Natural killer cell (primary cell): Measurements from ENCODE around the gene ATP23. TPM values are rescaled to one million over a fixed set of nuclear protein-coding genes. Genes with fewer than 3 reads are reported as not detected.

Source experiments
- ATAC-seq, 3 donors: fragments of 150-1000 bp in 2 of 3; fragments of 200-7000 bp in 1 of 3; cut with Tn5 transposase; 1 replicate in 1 of 3; 2 replicates in 2 of 3; pipeline ENCODE4 v1.10.0; 2021; ENCODE audit warnings: mild to moderate bottlenecking in 2 of 3, moderate library complexity in 2 of 3
- DNase-seq, 2 donors: peaks; one replicate each; pipeline versions ENCODE4 v3.0.0 to v3.0.0-alpha.2; 2013 to 2021; ENCODE audit warnings: mixed read lengths in 1 of 2
- H3K27ac ChIP-seq: one replicate; pipeline ENCODE4 v1.5.1; 2013; ENCODE audit warnings: mild to moderate bottlenecking, low read length
- H3K27me3 ChIP-seq: one replicate; pipeline ENCODE4 v1.6.1; 2013; ENCODE audit warnings: low read length; ENCODE audit not compliant: control insufficient read depth, insufficient read depth
- H3K36me3 ChIP-seq: one replicate; pipeline ENCODE4 v1.6.1; 2013; ENCODE audit warnings: low read length; ENCODE audit not compliant: control insufficient read depth, insufficient read depth
- H3K4me1 ChIP-seq: one replicate; pipeline ENCODE4 v1.6.1; 2013; ENCODE audit warnings: low read length; ENCODE audit not compliant: control insufficient read depth, insufficient read depth
- H3K4me3 ChIP-seq: one replicate; pipeline ENCODE4 v1.5.1; 2013; ENCODE audit warnings: low read length
- H3K9me3 ChIP-seq: one replicate; pipeline ENCODE4 v1.6.1; 2013; ENCODE audit warnings: low read length; ENCODE audit not compliant: control insufficient read depth, insufficient read depth
- H3K27ac Mint-ChIP-seq, 2 donors: one replicate each; pipeline ENCODE4 v1.8.0; 2022; ENCODE audit warnings: mild to moderate bottlenecking in 2 of 2, mixed read lengths in 2 of 2, moderate library complexity in 1 of 2
- H3K27me3 Mint-ChIP-seq, 2 donors: one replicate each; pipeline ENCODE4 v1.8.0; 2022; ENCODE audit warnings: low read depth in 2 of 2, mixed read lengths in 2 of 2
- H3K36me3 Mint-ChIP-seq: one replicate; pipeline ENCODE4 v1.8.0; 2022; ENCODE audit warnings: mixed read lengths
- H3K4me1 Mint-ChIP-seq, 2 donors: one replicate each; pipeline ENCODE4 v1.8.0; 2022; ENCODE audit warnings: mixed read lengths in 2 of 2
- H3K4me3 Mint-ChIP-seq: one replicate; pipeline ENCODE4 v1.8.0; 2022; ENCODE audit warnings: mild to moderate bottlenecking, moderate library complexity, mixed read lengths
- H3K9me3 Mint-ChIP-seq, 2 donors: one replicate each; pipeline ENCODE4 v1.8.0; 2022; ENCODE audit warnings: mixed read lengths in 2 of 2
- CTCF ChIP-seq: fragments of 200-600 bp; IDR thresholded peaks from one replicate; pipeline ENCODE4 v1.8.0; 2022; ENCODE audit warnings: antibody characterized with exemption
- WGBS: methylation state at CpG from one replicate; pipeline ENCODE4 v1.1.7; 2013; ENCODE audit warnings: missing lambda C conversion rate; ENCODE audit not compliant: insufficient coverage; 5-methylcytosine and 5-hydroxymethylcytosine counted together
- intact Hi-C: fragments of 100-400 bp; cut with micrococcal nuclease; formaldehyde crosslinking; loops from one replicate; pipeline ENCODE4 v1.14.2; 2022
- total RNA-seq, 4 donors: library from RNA; stranded (reverse); fragments of 120-200 nt in 1 of 4; gene quantifications; one replicate each; pipeline versions ENCODE4 v1.2.3 to v1.2.4, GENCODE V29; 2013 to 2022

The ATP23 gene
- total RNA-seq, 3 donors from 2014 or later (not counting 1 experiment from before 2014, with no cell fraction given): 4.9 to 8.8 (median 6.3) TPM

DNA sequence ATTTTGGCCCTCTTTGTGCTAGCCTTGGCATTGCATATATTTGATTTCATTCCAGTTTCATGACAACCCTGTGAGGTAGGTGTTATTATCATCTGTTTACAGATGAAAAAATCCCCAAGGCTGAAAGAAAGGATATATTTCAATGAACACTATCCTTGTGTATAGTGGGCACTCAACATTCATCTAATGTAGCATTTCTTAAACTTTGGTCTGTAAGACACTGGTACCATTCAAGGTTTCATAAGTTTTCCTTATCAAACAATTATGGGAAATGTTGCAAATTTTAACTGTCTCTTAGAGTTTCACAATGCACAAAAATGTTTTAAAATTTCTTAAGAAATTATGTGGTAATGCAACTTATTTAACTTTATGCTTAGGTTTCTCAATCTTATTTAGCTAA, 44.3 kb downstream of the ATP23 start:
- no peaks in the 10 kb centered on the region for H3K36me3 ChIP-seq
- no peaks in the 10 kb centered on the region for H3K9me3 ChIP-seq
- H3K4me3 ChIP-seq: no peak overlapping the region
- DNase-seq: no peak
- no peak for ATAC-seq
- no peak overlapping the region for H3K4me3 Mint-ChIP-seq
- no peak for TF ChIP-seq CTCF
- H3K36me3 Mint-ChIP-seq: no peaks in the 10 kb centered on the region
- H3K27ac ChIP-seq: no peak overlapping the region
- H3K9me3 Mint-ChIP-seq: no peaks in the 10 kb centered on the region
- no peaks in the 10 kb centered on the region for H3K4me1 ChIP-seq
- no peaks in the 10 kb centered on the region for H3K4me1 Mint-ChIP-seq
- H3K27ac Mint-ChIP-seq: no peak overlapping the region
- intact Hi-C loops: no loop called here
- peaks cover 17 to 25% of the 10 kb centered on the region in 2 donors for H3K27me3 Mint-ChIP-seq
- no peaks in the 10 kb centered on the region for H3K27me3 ChIP-seq

DNA sequence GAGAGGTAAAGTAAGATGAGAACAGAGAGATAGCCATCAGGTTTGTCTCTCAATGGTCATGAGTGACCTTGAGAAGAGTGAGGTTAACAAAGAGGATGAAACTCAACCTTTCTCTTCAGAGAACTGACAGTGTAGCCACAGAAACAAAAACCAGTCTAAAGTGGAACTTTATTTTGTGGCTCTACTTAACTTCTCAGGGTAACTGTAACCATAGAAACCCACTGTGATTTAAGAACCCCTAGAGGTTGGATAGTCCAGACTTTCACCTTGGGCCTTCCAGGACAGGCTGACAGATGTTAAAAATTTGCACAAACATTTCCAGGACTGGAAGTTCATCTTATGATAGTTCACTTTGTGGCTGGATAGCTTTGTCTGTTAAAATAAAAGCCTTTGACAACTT, 48.5 kb downstream of the ATP23 start:
- no peak overlapping the region for H3K27ac ChIP-seq
- H3K4me1 Mint-ChIP-seq: no peaks in the 10 kb centered on the region
- no peaks in the 10 kb centered on the region for H3K9me3 Mint-ChIP-seq
- no peaks in the 10 kb centered on the region for H3K27me3 ChIP-seq
- H3K4me3 Mint-ChIP-seq: no peak overlapping the region
- H3K4me1 ChIP-seq: no peaks in the 10 kb centered on the region
- TF ChIP-seq CTCF: no peak
- DNase-seq (no peak), ATAC-seq (no peak)
- peaks cover 17 to 23% of the 10 kb centered on the region in 2 donors for H3K27me3 Mint-ChIP-seq
- no peaks in the 10 kb centered on the region for H3K36me3 ChIP-seq
- H3K4me3 ChIP-seq: no peak overlapping the region
- H3K27ac Mint-ChIP-seq: no peak overlapping the region
- no peaks in the 10 kb centered on the region for H3K9me3 ChIP-seq
- intact Hi-C loops: no loop called here
- no peaks in the 10 kb centered on the region for H3K36me3 Mint-ChIP-seq

GRCh38 chr12:57990241-57990883, 49.0 kb downstream of the ATP23 start:
- 97% methylated on average over 6 of the region's 6 CpGs for WGBS
- Mint-ChIP-seq H3K36me3 (no peaks in the 10 kb centered on the region), H3K9me3 (no peaks in the 10 kb centered on the region), H3K4me1 (no peaks in the 10 kb centered on the region), H3K4me3 (no peak overlapping the region), H3K27ac (no peak overlapping the region), H3K27me3 (peaks cover 16 to 24% of the 10 kb centered on the region in 2 donors)
- no peaks in the 10 kb centered on the region for H3K4me1 ChIP-seq
- TF ChIP-seq CTCF: no peak
- ATAC-seq (no peak), DNase-seq (no peak)
- H3K36me3 ChIP-seq: no peaks in the 10 kb centered on the region
- H3K27ac ChIP-seq: no peak overlapping the region
- peaks cover 1% of the 10 kb centered on the region for H3K9me3 ChIP-seq
- intact Hi-C loops: no loop called here
- no peaks in the 10 kb centered on the region for H3K27me3 ChIP-seq
- no peak overlapping the region for H3K4me3 ChIP-seq

DNA sequence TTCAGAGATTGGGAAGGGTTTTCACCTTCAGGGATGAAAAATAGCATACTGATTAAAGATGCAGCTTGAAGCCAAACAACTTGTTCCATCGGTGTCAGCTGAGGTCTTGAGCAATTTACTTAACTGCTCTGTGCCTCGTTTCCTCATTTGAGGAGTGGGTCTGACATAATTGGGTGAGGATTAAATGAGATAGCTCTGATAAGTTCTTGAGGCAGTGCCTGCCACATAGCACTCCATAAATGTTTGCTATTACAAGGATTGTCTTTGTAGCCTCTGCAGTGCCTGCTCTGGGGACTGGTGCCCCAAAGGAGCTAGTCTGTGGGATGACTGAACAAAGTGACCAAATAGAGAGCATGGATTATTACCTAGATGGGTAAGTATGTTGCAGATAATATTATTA, 50.6 kb downstream of the ATP23 start:
- no peak overlapping the region for H3K27ac Mint-ChIP-seq
- no peaks in the 10 kb centered on the region for H3K36me3 ChIP-seq
- peaks cover 6% of the 10 kb centered on the region for H3K9me3 ChIP-seq
- peaks cover 12% of the 10 kb centered on the region for H3K36me3 Mint-ChIP-seq
- peaks cover 6% of the 10 kb centered on the region in 2 donors for H3K9me3 Mint-ChIP-seq
- intact Hi-C loops: no loop called here
- H3K4me1 ChIP-seq: no peaks in the 10 kb centered on the region
- H3K4me1 Mint-ChIP-seq: no peaks in the 10 kb centered on the region
- ATAC-seq: no peak
- no peaks in the 10 kb centered on the region for H3K27me3 ChIP-seq
- WGBS: 83% methylated on average over 2 of the region's 2 CpGs
- no peak overlapping the region for H3K27ac ChIP-seq
- DNase-seq: no peak
- peaks cover 17 to 36% of the 10 kb centered on the region in 2 donors for H3K27me3 Mint-ChIP-seq
- H3K4me3 ChIP-seq: no peak overlapping the region
- TF ChIP-seq CTCF: no peak
- H3K4me3 Mint-ChIP-seq: no peak overlapping the region
